Neuron (in vitro differentiated cells): Measurements from ENCODE around the gene TSHZ3.

Source experiments
- H2AFZ ChIP-seq: one replicate; pipeline ENCODE4 v1.6.1; 2013; ENCODE audit warnings: low read depth, mild to moderate bottlenecking, inconsistent platforms, low read length, moderate library complexity
- H3K27me3 ChIP-seq: one replicate; pipeline ENCODE4 v1.6.1; 2013; ENCODE audit warnings: low read length; ENCODE audit not compliant: insufficient read depth
- H3K36me3 ChIP-seq: one replicate; pipeline ENCODE4 v1.6.1; 2013; ENCODE audit warnings: low read length; ENCODE audit not compliant: insufficient read depth
- H3K4me1 ChIP-seq: one replicate; pipeline ENCODE4 v1.6.1; 2013; ENCODE audit warnings: low read length; ENCODE audit not compliant: insufficient read depth
- H3K4me3 ChIP-seq: 2 replicates; pipeline ENCODE4 v1.5.1; 2013; ENCODE audit warnings: mild to moderate bottlenecking, low read length, moderate library complexity
- H3K9me3 ChIP-seq: one replicate; pipeline ENCODE4 v1.6.1; 2013; ENCODE audit warnings: low read length

Gene TSHZ3

DNA sequence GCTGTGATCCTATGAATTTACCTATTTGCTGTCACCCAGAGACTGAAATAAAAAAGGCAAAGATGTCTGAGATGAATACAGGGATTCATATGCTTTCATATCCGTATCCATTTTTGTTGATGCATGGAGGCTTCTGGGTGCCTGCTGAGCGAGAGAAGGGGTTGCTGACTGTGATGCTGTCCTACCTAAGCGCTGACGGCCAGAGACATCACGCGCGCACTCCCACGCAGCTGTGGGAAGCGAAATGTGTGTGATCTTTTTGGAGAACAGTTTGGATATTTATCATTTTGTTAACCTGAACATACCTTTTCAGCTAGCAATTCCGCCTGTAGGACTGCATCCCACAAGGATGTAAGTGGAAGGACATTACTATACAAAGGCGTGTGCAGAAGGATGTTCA lies 23.9 kb downstream of the TSHZ3 start:
- H3K9me3 ChIP-seq = no peaks in the 10 kb centered on the region
- H2AFZ ChIP-seq = no peak overlapping the region
- H3K4me1 ChIP-seq = no peaks in the 10 kb centered on the region
- no peaks in the 10 kb centered on the region for H3K27me3 ChIP-seq
- H3K4me3 ChIP-seq = no peak overlapping the region
- no peaks in the 10 kb centered on the region for H3K36me3 ChIP-seq

DNA sequence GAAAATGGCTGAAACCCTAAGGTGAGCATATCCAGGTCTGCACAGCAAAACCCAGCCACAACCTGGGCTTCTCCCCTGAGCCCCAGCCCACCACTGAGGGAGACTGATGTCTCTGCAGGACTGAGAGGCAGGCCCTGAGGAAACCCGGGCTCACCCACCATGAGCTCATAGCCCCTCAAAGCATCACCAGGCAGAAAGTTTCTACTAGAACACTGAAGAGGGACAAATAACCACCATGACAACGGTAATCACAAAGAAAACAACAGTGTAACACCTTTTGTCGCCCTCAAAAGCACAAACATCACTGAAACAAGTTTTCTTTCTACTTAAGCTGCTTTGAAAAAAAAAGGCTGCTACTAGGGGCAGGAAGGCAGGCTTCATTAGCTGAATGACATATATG lies 29.8 kb downstream of the TSHZ3 start:
- peaks cover 13% of the 10 kb centered on the region for H3K27me3 ChIP-seq

DNA sequence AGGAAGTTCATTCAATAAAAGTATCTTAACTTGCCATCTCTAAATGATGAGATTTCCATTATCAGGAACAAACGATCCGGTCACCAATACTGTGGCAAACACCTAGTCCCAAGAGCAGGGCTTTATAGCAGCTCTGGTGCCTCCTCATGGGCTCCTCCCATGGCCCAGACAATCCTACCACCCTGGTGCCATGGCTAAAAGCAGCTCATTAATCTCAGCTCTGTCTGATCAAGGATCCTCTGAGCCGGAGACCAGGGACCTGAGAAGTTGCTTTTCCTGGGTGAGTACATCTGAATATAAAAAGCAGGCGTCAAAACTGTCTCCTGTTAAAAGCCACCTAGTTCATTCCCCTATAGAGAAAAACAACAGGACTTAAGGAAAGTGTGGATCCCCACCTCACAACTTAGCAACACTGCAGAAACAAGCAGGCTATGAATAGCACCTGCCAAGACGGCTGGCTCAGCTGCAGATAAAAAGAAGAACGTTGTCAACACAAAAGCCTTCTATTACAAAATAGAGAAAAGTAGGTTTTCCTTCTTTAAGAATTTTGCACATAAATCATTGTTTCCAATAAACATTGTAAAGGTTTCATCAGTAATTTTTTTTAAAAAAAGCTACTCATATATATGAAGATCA lies 30.3 kb downstream of the TSHZ3 start:
- Histone ChIP-seq H3K4me3 (no peak overlapping the region), H3K9me3 (no peaks in the 10 kb centered on the region), H3K4me1 (no peaks in the 10 kb centered on the region), H3K27me3 (peaks cover 13% of the 10 kb centered on the region), H3K36me3 (no peaks in the 10 kb centered on the region), H2AFZ (no peak overlapping the region)

More for the DNA sequence above, 29.8 kb downstream of the TSHZ3 start:
- H3K4me1 ChIP-seq = no peaks in the 10 kb centered on the region
- no peak overlapping the region for H3K4me3 ChIP-seq
- no peaks in the 10 kb centered on the region for H3K36me3 ChIP-seq
- H3K9me3 ChIP-seq = no peaks in the 10 kb centered on the region
- H2AFZ ChIP-seq = no peak overlapping the region

DNA sequence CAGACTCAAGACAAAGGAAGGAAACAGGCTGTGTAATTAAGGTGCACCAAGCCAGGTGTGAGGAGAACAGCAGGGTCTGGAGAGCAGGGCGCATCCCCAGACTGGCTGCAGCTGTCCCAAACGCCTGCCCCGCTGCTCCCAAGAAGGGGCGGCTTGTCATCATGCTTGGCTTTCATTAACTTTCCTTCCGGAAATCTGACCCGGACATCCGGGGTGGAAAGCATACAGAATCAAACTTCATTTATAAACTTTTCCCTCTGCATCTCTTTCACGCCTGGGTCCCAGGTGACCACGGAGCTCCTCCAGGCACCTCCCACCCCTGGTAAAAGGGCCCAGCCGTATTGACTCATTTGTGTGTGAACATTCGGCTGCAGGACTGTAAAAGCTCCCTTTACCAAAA lies 31.7 kb downstream of the TSHZ3 start:
- Histone ChIP-seq H3K4me3 (no peak overlapping the region), H3K4me1 (no peaks in the 10 kb centered on the region)

DNA sequence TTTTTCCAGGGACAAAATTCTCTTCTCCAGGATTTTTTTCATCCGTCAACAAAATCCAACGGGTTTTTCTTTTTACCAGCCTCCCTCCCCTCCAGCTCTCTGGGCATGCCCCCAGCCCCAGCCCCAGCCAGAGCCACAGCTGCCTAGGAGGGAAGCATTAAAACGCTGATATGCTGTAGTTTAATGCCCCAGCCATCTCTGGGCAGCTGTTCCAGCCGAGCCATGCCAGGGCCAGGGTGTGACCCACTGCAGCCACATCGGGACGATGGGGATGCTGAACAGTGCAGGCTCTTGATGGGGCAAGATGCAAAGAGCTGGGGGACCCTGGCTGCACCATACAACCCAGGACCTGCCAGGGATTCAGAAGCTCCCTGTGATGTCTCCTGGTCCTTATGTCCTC lies 32.1 kb downstream of the TSHZ3 start:
- H2AFZ ChIP-seq = no peak overlapping the region
- no peaks in the 10 kb centered on the region for H3K36me3 ChIP-seq
- no peaks in the 10 kb centered on the region for H3K4me1 ChIP-seq
- H3K9me3 ChIP-seq = no peaks in the 10 kb centered on the region
- H3K4me3 ChIP-seq = no peak overlapping the region
- peaks cover 13% of the 10 kb centered on the region for H3K27me3 ChIP-seq

More for the DNA sequence above, 31.7 kb downstream of the TSHZ3 start:
- Histone ChIP-seq H3K27me3 (peaks cover 13% of the 10 kb centered on the region), H2AFZ (no peak overlapping the region), H3K36me3 (no peaks in the 10 kb centered on the region), H3K9me3 (no peaks in the 10 kb centered on the region)

DNA sequence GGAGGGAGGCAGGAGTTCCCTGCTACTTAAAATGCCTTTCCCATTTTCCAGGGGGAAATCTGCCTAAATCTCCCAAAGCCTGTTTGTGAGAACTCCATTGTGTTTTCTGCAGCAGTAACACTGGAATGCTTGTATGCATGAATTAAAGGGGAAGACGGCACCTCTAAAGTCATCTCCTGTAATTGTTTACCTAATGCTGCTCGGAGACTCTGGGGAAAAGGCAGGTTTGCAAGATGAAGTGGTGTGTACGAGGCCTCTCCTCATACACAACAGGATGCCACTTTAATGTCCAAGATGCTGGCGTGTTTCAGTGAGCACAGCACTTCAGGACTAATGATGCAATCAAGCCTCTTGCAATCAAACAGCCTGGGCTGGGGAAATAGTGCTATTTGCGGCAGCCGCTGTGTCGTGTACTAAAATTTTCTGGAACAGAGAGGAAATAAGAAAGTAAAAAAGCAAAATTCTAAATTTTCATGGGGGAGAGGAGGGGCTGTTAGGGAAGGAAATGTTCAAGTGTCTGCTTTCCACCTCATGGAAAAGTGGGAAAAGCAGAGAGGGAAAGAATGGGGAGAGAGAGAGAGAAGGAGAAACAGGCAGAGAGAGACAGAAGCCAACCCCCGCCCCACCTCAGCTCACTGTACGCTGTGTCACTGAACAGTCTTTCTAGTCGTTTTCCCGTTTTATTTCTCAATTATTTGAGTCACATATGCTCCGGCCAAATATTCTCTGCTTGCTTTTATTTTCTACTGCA lies 32.9 kb downstream of the TSHZ3 start:
- no peak overlapping the region for H2AFZ ChIP-seq
- no peaks in the 10 kb centered on the region for H3K4me1 ChIP-seq
- H3K36me3 ChIP-seq = no peaks in the 10 kb centered on the region
- no peaks in the 10 kb centered on the region for H3K9me3 ChIP-seq
- peaks cover 13% of the 10 kb centered on the region for H3K27me3 ChIP-seq
- no peak overlapping the region for H3K4me3 ChIP-seq

DNA sequence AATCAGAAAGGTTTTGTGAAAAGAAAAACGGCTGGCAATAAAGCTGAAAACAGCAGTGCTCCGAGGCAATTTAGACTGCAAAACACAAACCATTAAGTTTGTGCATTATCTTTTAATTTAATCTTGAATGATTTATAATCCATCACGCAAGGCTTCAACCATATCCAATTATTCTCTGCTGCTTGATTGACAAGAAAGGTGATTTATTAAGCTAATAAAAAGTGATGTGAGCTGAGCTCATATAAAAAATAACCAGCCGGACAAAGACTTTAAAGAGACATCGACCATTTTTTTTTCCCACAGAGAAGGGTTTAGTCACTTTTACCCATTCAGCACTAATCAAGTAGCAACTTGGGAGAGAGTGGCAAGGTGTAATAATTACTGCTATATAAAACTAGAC lies 33.6 kb downstream of the TSHZ3 start:
- Histone ChIP-seq H3K9me3 (no peaks in the 10 kb centered on the region), H3K36me3 (no peaks in the 10 kb centered on the region), H2AFZ (no peak overlapping the region), H3K4me1 (no peaks in the 10 kb centered on the region), H3K27me3 (peaks cover 13% of the 10 kb centered on the region), H3K4me3 (no peak overlapping the region)

DNA sequence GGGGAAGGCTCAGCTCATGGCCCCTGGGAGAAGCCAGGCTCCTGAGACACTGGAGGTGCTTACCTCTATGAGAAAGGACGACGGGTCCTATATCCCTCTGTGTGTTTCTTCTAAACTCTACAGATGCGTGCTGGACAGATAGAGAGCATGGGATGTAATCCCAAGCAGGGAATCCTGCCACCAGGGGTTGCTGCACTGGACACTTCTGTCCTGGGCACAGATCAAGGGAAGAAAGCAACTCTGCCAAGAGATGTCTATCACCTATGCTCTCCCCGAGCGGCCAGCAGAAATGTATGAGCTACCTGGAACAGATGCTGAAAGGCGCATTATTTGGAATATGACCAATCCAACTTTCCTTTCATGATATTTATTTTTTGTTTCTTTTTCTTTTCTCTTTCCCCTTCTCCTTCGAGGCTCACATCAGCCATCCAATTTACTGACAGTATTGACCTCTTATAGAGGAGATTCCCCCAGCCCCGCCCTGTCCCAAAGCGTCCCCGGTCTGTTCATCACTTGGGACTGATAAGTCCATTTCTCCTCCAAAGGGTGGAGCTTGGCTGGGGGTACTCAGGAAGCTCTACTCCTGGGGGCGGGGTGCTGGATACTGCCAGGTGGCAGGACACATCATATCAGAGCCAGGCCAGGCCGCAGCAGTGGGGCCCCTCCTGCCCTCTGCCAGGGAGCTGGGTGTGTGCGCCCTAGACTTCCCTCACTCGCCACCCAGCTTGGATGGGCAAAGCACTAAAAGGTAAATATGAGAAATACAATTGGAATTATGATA lies 34.2 kb downstream of the TSHZ3 start:
- Histone ChIP-seq H3K36me3 (no peaks in the 10 kb centered on the region), H3K27me3 (peaks cover 13% of the 10 kb centered on the region), H3K4me1 (no peaks in the 10 kb centered on the region), H2AFZ (no peak overlapping the region), H3K4me3 (no peak overlapping the region), H3K9me3 (no peaks in the 10 kb centered on the region)

DNA sequence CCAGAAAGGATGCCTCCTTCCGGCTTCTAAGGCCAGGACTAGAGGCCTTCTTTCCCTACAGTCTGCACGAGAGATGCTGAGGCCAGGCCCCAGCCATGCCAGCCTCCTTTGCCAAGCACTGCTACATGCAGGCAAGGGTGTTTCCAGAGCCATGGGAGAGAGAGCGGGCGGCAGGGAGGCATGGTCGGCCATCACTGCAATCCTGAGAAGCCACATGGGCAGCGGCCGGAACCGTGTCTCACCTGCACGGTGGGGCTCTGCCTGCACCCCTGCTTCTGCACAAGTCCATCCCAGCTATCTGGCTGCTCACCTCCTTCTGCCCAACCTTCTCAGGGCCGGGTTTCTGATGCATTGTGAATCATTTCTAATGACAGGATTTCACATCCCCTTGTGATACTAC lies 35.1 kb downstream of the TSHZ3 start:
- Histone ChIP-seq H3K4me3 (no peak overlapping the region), H2AFZ (no peak overlapping the region), H3K9me3 (no peaks in the 10 kb centered on the region), H3K4me1 (no peaks in the 10 kb centered on the region), H3K27me3 (peaks cover 10% of the 10 kb centered on the region), H3K36me3 (no peaks in the 10 kb centered on the region)

DNA sequence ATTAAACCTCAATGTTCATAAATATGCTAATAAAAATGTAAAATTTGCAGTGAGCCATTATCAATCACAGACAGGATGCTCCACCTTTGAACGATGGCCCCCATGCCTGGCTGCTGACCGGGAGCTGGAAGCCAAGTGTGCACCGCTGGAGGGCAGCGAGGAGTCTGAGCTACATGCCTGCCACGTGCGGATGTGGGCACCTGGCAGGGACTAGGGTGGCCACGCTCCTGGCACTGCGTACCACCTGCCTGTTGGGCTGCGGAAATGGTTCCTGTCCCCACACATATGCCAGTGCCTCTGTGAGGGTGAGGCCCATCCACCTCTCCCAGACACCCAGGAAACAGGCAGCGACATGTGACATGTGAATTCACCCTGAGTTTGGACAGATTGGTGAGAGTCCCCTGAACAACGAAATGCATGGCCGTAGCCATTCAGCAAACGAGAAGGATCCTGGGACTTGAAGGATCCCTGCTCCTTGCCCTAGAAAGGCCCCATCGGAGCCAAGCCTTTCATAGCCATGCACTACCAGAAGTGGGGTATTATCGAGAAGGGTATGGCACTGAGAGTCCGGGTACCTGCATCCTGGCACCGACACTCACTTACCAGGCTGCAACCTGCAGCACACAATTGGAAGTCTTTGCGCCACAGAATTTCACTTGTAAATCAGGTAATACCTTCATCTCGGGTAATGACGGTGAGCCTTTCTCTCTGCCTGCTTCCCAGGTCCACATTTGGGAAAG lies 35.8 kb downstream of the TSHZ3 start:
- H3K9me3 ChIP-seq = no peaks in the 10 kb centered on the region
- H3K27me3 ChIP-seq = peaks cover 10% of the 10 kb centered on the region
- no peaks in the 10 kb centered on the region for H3K36me3 ChIP-seq
- no peak overlapping the region for H3K4me3 ChIP-seq
- no peak overlapping the region for H2AFZ ChIP-seq
- H3K4me1 ChIP-seq = no peaks in the 10 kb centered on the region

DNA sequence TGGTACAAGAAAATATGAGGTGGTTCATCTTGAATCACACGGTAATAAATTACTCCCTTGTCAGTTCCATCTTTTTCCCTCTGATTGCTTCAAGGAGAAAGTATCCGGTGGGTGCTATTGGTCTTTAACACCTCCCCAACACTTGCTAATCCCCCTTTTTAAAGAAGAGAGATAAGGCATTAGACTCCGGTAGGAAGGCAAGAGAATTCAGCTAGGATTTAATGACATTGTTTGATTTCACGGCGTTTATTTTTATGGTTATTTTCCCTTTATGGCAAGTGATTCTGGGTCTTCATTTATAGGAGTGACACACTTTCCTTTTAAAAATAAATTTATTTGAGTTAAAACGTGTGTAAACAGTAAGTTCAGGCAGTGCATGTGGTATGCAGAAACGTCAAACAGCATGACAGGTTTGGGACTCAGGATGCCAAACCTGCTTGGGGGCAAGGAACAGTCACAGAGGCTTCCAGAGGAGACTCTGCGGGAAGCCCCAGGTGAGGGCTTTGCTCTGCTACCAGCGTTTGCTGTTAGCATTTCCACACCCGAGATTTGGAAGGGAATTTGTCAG lies 36.5 kb downstream of the TSHZ3 start:
- Histone ChIP-seq H2AFZ (no peak overlapping the region), H3K9me3 (no peaks in the 10 kb centered on the region), H3K4me1 (no peaks in the 10 kb centered on the region), H3K36me3 (no peaks in the 10 kb centered on the region), H3K27me3 (peaks cover 10% of the 10 kb centered on the region), H3K4me3 (no peak overlapping the region)

DNA sequence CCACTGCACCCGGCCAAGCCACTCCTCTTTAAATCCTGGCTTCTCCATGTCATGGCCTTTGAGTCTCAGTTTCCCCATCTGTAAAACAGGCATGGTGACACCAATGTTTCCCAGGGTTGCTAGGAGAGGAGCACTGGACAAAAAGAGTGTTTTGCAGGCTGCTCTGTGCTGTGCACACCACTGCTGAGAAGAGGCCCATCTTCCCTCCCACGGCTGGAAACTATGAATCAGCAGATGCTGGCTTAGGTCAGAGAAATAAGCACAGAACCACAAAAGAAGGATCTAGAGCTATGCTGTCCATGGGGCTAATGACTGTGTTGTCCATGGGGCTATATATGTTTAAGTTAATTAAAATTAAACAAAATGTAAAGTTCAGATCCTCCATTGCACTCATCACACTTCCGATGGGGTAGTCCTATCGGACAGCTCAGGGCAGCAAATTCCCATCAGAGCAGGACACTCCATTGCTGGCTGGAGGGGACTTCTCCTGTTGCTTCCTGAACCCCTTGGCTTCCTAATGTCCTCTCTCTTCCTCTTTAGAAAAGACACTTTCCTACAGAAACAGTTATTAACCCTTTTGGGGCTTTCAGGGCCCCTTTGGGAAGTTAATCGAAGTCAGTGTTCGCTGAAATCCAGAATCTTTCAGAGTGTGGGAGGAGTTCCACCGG lies 37.1 kb downstream of the TSHZ3 start:
- H3K9me3 ChIP-seq = no peaks in the 10 kb centered on the region
- H3K36me3 ChIP-seq = no peaks in the 10 kb centered on the region
- peaks cover 7% of the 10 kb centered on the region for H3K27me3 ChIP-seq
- H3K4me3 ChIP-seq = no peak overlapping the region
- no peaks in the 10 kb centered on the region for H3K4me1 ChIP-seq
- no peak overlapping the region for H2AFZ ChIP-seq
